Measurements from ENCODE around the gene HSD11B1. TPM values are rescaled to one million over a fixed set of nuclear protein-coding genes. Genes with fewer than 3 reads are reported as not detected.

HSD11B1 gene
- total and polyA plus RNA-seq, 12 donors = 0.17 to 29.6 (median 8.6) TPM

DNA sequence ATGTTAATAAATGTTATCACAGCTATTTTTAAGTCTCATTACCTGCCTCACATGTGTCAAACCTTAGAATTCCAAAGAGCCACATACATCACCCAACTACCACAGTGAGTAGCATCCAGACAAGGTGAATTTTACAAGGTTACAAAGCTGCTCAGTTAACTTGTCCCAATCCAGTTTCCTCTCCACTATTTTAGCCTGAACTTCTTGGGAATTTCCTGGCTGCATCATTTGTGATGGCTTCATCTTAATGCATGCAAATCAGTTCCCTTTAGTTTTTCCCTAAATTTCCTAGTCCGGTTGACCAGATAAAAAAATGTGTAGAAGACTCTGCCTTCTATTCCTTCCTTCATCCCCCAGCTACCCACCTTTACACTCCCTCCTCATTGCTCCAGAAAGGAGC, 50.6 kb downstream of the HSD11B1 start:
- Histone ChIP-seq H3K4me3 (no peak overlapping the region), H3K36me3 (replicated peaks in 1 of 2) (no peaks in the 10 kb centered on the region), H3K27ac (no peak overlapping the region), H3K27me3 (no peaks in the 10 kb centered on the region), H3K9me3 (replicated peaks in 1 of 3) (no peaks in the 10 kb centered on the region), H3K4me1 (replicated peaks in 1 of 2) (no peaks in the 10 kb centered on the region)
- 80 to 84% (median 83%) methylated on average over 1 of the region's 1 CpG for WGBS, 4 donors
- no peak for DNase-seq
- TF ChIP-seq POLR2A (IDR thresholded peaks at IDR 0.05) = no peak
- TF ChIP-seq, protein P1, sequence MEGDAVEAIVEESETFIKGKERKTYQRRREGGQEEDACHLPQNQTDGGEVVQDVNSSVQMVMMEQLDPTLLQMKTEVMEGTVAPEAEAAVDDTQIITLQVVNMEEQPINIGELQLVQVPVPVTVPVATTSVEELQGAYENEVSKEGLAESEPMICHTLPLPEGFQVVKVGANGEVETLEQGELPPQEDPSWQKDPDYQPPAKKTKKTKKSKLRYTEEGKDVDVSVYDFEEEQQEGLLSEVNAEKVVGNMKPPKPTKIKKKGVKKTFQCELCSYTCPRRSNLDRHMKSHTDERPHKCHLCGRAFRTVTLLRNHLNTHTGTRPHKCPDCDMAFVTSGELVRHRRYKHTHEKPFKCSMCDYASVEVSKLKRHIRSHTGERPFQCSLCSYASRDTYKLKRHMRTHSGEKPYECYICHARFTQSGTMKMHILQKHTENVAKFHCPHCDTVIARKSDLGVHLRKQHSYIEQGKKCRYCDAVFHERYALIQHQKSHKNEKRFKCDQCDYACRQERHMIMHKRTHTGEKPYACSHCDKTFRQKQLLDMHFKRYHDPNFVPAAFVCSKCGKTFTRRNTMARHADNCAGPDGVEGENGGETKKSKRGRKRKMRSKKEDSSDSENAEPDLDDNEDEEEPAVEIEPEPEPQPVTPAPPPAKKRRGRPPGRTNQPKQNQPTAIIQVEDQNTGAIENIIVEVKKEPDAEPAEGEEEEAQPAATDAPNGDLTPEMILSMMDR (IDR thresholded peaks at IDR 0.05) = no peak
- intact Hi-C loops (cut with DNase I) = no loop called here

DNA sequence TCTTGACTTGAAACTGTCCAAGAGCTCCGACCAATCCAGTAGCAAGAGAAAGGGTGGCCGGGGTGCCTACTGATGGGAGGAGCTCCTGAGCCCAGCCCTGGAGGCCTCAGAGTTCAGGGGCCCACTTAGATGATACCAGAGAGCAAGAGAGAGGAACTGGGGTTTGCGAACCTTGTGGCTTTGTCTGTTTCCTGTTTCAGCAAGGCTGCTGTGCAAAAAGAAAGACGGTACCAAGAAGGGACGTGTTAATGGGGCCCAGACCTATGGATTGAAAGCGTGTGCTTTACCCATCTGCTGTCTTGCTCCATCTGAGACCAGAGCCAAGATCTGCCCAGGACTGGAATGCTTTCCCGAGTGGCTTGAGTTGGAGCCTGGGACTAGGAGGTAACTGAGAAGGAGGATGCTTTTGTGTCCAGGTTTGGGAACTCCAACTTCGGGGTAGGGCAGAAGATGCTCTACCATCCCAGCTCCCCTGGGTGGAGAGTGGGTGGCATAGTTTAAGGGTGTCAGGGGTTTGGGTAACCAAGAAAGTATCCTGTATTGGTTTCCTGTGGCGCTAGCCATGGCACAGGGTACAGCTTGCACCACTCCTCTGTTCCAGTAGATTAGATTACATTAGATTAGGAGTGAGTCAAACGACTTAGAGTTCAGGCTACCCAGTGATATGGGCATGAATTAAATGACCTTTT, 51.4 kb downstream of the HSD11B1 start, which contains the start of gene TRAF3IP3:
TRAF3IP3 (plus strand) TSS at position 128 of the 689 bp plus-strand sequence. CDS start 3,987 bp downstream, outside the sequence.
- intact Hi-C loops (cut with DNase I) = no loop called here
- TF ChIP-seq, protein P1 (IDR thresholded peaks at IDR 0.05) = no peak
- TF ChIP-seq POLR2A (IDR thresholded peaks at IDR 0.05) = no peak
- no peaks in the 10 kb centered on the region for H3K4me1 ChIP-seq (replicated peaks in 1 of 2)
- H3K9me3 ChIP-seq (replicated peaks in 1 of 3) = no peaks in the 10 kb centered on the region
- 55 to 66% (median 64%) methylated on average over 10 of the region's 10 CpGs for WGBS, 4 donors
- peak within 1 kb of the TSS in 1 of 4 donors; percentile 11 for H3K4me3 ChIP-seq
- peak within 1 kb of the TSS in 1 of 5 donors; percentile 29 for H3K27ac ChIP-seq
- peak in 3 of 7 donors; percentile 19 to 36 (median 32) for DNase-seq
- H3K27me3 ChIP-seq = no peaks in the 10 kb centered on the region
- no peaks in the 10 kb centered on the region for H3K36me3 ChIP-seq (replicated peaks in 1 of 2)

DNA sequence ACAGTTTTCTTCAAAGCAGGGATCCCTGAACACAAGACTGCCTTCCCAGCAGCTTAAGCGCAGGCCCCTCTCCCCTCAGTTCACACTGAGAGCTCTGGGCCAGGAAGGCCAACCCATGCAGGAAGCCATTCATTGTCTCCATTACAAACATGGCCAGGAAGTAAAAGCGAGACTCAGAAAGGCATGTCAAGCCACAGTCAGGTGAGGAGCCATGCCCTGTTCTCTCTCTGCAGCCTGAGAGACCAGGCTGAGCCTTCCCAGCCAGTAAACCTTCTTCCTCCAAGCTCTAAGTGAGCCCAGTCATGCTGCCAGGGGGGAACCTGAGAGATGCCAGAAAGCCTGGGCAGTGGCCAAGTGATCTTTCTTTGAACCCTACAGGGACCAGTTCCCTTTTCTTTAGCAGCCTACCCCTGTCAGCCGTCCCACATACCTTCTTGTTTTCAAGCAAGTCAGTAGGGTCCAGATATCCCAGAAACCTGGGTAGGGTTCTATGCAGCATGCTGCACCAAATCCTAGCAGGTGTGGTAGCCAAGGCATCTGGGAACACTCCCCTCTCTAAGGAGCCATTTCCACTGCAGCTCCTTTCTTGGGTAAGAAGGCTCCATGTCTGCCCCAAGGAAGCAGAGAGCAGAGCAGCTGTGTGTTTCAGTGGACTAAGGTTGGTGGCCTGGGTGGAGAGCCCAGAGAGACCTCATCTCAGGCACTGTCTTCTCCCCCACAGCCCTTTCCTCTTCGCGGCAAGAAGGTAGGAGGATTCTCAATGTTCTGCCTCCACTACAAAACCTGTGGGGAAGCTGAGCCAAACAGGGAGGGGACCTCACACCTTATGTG, 52.2 kb downstream of the HSD11B1 start:
- WGBS, 4 donors = 65 to 82% (median 77%) methylated on average over 4 to 5 of the region's 5 CpGs
- intact Hi-C loops (cut with DNase I) = no loop called here
- Histone ChIP-seq H3K4me3 (peak overlapping the region in 1 of 4 donors; percentile 11), H3K27ac (no peak overlapping the region), H3K27me3 (no peaks in the 10 kb centered on the region), H3K4me1 (replicated peaks in 1 of 2) (no peaks in the 10 kb centered on the region), H3K9me3 (replicated peaks in 1 of 3) (no peaks in the 10 kb centered on the region), H3K36me3 (replicated peaks in 1 of 2) (no peaks in the 10 kb centered on the region)
- TF ChIP-seq, protein P1 (IDR thresholded peaks at IDR 0.05) = no peak
- TF ChIP-seq POLR2A (IDR thresholded peaks at IDR 0.05) = no peak
- DNase-seq = peak in 2 of 7 donors; percentile 26 to 27

DNA sequence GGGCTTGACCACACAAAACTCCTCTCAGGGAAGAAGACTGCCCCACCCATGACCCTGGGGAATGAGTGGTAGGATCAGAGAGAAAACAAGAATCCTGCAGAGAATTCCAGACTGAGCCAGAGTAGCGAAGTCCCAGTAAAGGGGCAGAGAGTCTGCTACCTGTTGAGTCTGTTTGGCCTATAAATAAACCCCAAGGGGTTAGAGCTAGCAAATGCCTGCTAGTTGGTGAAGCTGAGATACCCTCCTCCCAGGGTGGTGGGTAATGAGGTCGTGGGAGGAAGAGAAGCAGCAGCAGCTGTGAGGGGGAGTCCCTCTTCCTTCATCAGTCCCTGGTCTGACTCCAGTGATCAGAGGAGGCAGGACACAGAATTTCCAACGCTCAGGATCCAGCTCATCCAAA, 53.8 kb downstream of the HSD11B1 start:
- WGBS, 4 donors = 51 to 72% (median 67%) methylated on average over 3 of the region's 3 CpGs
- H3K4me1 ChIP-seq (replicated peaks in 1 of 2) = no peaks in the 10 kb centered on the region
- no peak overlapping the region for H3K27ac ChIP-seq
- H3K4me3 ChIP-seq = no peak overlapping the region
- no peak for TF ChIP-seq POLR2A (IDR thresholded peaks at IDR 0.05)
- TF ChIP-seq, protein P1 (IDR thresholded peaks at IDR 0.05) = no peak
- no peak for DNase-seq
- H3K36me3 ChIP-seq (replicated peaks in 1 of 2) = no peaks in the 10 kb centered on the region
- no peaks in the 10 kb centered on the region for H3K9me3 ChIP-seq (replicated peaks in 1 of 3)
- no peaks in the 10 kb centered on the region for H3K27me3 ChIP-seq
- intact Hi-C loops (cut with DNase I) = no loop called here
